Astrocyte (in vitro differentiated cells and primary cell): ENCODE data around the gene PDE3A. TPM values are rescaled to one million over a fixed set of nuclear protein-coding genes. Genes with fewer than 3 reads are reported as not detected.

ENCODE experiments used
- DNase-seq: peaks from one replicate; pipeline ENCODE4 v3.0.0-alpha.2; 2010; ENCODE audit warnings: low read depth
- FAIRE-seq: peaks from 2 replicates; lab custom pipeline; 2011; peaks lifted over from hg19 to GRCh38; lab: Jason Lieb, UNC
- H2AFZ ChIP-seq: 2 replicates; pipeline ENCODE4 v1.6.0; 2012; ENCODE audit warnings: low read depth, low read length, inconsistent platforms
- H3K27ac ChIP-seq: 2 replicates; pipeline ENCODE4 v1.5.1; 2011; ENCODE audit warnings: low read depth, low read length, inconsistent platforms
- H3K27me3 ChIP-seq: 2 replicates; pipeline ENCODE4 v1.6.0; 2011; ENCODE audit warnings: low read length, inconsistent platforms; ENCODE audit not compliant: insufficient read depth
- H3K36me3 ChIP-seq: 2 replicates; pipeline ENCODE4 v1.5.1; 2011; ENCODE audit warnings: low read length, inconsistent platforms; ENCODE audit not compliant: insufficient read depth
- H3K4me1 ChIP-seq: 2 replicates; pipeline ENCODE4 v1.5.1; 2011; ENCODE audit warnings: low read length, inconsistent platforms; ENCODE audit not compliant: insufficient read depth
- H3K4me2 ChIP-seq: 2 replicates; pipeline ENCODE4 v1.6.0; 2012; ENCODE audit warnings: low read length, inconsistent platforms
- H3K4me3 ChIP-seq: 2 replicates; pipeline ENCODE4 v1.5.1; 2011; ENCODE audit warnings: low read depth, mild to moderate bottlenecking, low read length, inconsistent platforms; ENCODE audit not compliant: insufficient read depth
- H3K79me2 ChIP-seq: 2 replicates; pipeline ENCODE4 v1.6.0; 2012; ENCODE audit warnings: mild to moderate bottlenecking, low read length, inconsistent platforms; ENCODE audit not compliant: insufficient read depth
- H3K9ac ChIP-seq: 2 replicates; pipeline ENCODE4 v1.6.0; 2012; ENCODE audit warnings: mild to moderate bottlenecking, low read length, inconsistent platforms
- H3K9me3 ChIP-seq: 2 replicates; pipeline ENCODE4 v1.5.1; 2012; ENCODE audit warnings: low read depth, mild to moderate bottlenecking, low read length, inconsistent platforms; ENCODE audit not compliant: insufficient read depth
- H4K20me1 ChIP-seq: 2 replicates; pipeline ENCODE4 v1.6.0; 2012; ENCODE audit warnings: low read length, inconsistent platforms; ENCODE audit not compliant: insufficient read depth
- H3K27ac Mint-ChIP-seq: one replicate; pipeline ENCODE4 v1.8.0; 2021; ENCODE audit warnings: mild to moderate bottlenecking, mixed read lengths; ENCODE audit not compliant: unreplicated experiment
- H3K27me3 Mint-ChIP-seq: one replicate; pipeline ENCODE4 v1.8.0; 2021; ENCODE audit warnings: low read depth, mixed read lengths; ENCODE audit not compliant: unreplicated experiment
- H3K36me3 Mint-ChIP-seq: one replicate; pipeline ENCODE4 v1.8.0; 2021; ENCODE audit warnings: low read depth, mixed read lengths; ENCODE audit not compliant: unreplicated experiment
- H3K4me1 Mint-ChIP-seq: one replicate; pipeline ENCODE4 v1.8.0; 2021; ENCODE audit warnings: low read depth, mixed read lengths; ENCODE audit not compliant: unreplicated experiment
- H3K4me3 Mint-ChIP-seq: one replicate; pipeline ENCODE4 v1.8.0; 2021; ENCODE audit warnings: mild to moderate bottlenecking, moderate library complexity, mixed read lengths; ENCODE audit not compliant: unreplicated experiment
- H3K9me3 Mint-ChIP-seq: one replicate; pipeline ENCODE4 v1.8.0; 2021; ENCODE audit warnings: mild to moderate bottlenecking, mixed read lengths; ENCODE audit not compliant: unreplicated experiment
- CTCF ChIP-seq: IDR thresholded peaks from 2 replicates; pipeline ENCODE4 v1.5.1; 2011; ENCODE audit warnings: low read depth, mild to moderate bottlenecking, inconsistent platforms, low read length, moderate library complexity; ENCODE audit not compliant: insufficient read depth
- EZH2 ChIP-seq: IDR thresholded peaks from 2 replicates; pipeline ENCODE4 v1.6.1; 2012; ENCODE audit warnings: mild to moderate bottlenecking, low read length, inconsistent platforms; ENCODE audit not compliant: insufficient read depth
- total RNA-seq: library from RNA; stranded (reverse); gene quantifications from 2 replicates; pipeline ENCODE4 v1.2.1, GENCODE V29; 2021

Gene PDE3A
- total RNA-seq, 1 donor from 2014 or later: 1.7 TPM

DNA sequence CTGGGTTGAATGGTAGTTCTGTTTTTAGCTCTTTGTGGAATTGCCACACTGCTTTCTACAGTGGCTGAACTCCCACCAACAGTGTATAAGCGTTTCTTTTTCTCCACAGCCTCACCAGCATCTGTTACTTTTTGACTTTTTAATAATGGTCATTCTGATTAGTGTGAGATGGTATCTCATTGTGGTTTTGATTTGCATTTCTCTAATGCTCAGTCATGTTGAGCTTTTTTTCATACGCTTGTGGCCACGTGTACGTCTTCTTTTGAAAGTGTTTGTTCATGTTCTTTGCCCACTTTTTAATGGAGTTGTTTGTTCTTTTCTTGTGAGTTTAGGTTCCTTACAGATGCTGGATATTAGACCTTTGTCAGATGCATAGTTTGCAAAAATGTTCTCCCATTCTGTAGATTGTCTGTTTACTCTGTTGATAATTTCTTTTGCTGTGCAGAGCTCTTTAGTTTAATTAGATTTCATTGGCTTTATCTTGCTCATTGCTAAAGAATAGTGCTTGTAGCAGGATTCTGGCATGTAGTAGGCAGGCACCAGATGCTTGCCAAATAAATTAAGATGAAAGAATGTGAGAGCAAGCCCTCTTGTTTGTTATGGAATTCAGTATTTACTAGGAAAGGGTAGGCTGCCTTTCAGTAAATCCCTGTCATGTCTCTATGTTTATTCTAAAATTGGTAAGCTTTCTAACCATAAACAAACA lies 86.8 kb downstream of the PDE3A start:
- no peak overlapping the region for H3K27ac ChIP-seq
- Mint-ChIP-seq H3K27me3 (no peaks in the 10 kb centered on the region), H3K36me3 (no peaks in the 10 kb centered on the region), H3K4me3 (no peak overlapping the region), H3K4me1 (peaks cover 14% of the 10 kb centered on the region), H3K9me3 (peaks cover 3% of the 10 kb centered on the region), H3K27ac (no peak overlapping the region)
- H3K9ac ChIP-seq: no peak overlapping the region
- H2AFZ ChIP-seq: no peak overlapping the region
- DNase-seq: peak; percentile 76
- peaks cover 15% of the 10 kb centered on the region for H3K4me1 ChIP-seq
- H3K9me3 ChIP-seq: no peaks in the 10 kb centered on the region
- no peak for TF ChIP-seq EZH2
- no peak for TF ChIP-seq CTCF
- H3K36me3 ChIP-seq: no peaks in the 10 kb centered on the region
- no peaks in the 10 kb centered on the region for H3K27me3 ChIP-seq
- no peak overlapping the region for H3K4me3 ChIP-seq
- no peaks in the 10 kb centered on the region for H4K20me1 ChIP-seq
- H3K79me2 ChIP-seq: no peaks in the 10 kb centered on the region
- FAIRE-seq: no peak
- H3K4me2 ChIP-seq: no peak overlapping the region

DNA sequence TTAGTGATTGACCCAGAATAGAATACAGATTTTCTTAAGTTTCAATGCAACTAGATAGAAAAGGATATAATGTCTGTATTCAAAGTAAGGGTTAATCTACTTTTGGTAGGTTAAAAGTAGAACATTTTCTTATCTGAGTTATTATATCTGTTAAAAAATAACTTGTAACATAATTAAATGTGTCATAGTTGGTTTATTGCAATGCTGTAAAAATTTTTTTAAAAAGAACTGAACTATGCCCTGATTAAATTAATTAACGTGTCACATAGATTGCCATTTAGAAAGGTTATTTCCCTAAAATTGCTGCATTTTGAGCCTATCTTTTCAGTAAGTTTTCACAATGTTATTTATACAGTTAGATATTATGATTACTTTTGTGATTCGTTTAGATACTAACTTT lies 89.2 kb downstream of the PDE3A start:
- Histone ChIP-seq H4K20me1 (no peaks in the 10 kb centered on the region), H3K36me3 (no peaks in the 10 kb centered on the region), H3K4me3 (no peak overlapping the region), H3K27me3 (no peaks in the 10 kb centered on the region), H3K4me1 (no peaks in the 10 kb centered on the region), H3K79me2 (no peaks in the 10 kb centered on the region), H3K9ac (no peak overlapping the region), H3K4me2 (no peak overlapping the region), H2AFZ (no peak overlapping the region), H3K9me3 (no peaks in the 10 kb centered on the region), H3K27ac (no peak overlapping the region)
- H3K9me3 Mint-ChIP-seq: peaks cover 3% of the 10 kb centered on the region
- no peak overlapping the region for H3K4me3 Mint-ChIP-seq
- TF ChIP-seq CTCF: no peak
- no peak for TF ChIP-seq EZH2
- DNase-seq: no peak
- H3K4me1 Mint-ChIP-seq: peaks cover 2% of the 10 kb centered on the region
- H3K36me3 Mint-ChIP-seq: no peaks in the 10 kb centered on the region
- no peak for FAIRE-seq
- H3K27me3 Mint-ChIP-seq: no peaks in the 10 kb centered on the region
- no peak overlapping the region for H3K27ac Mint-ChIP-seq

DNA sequence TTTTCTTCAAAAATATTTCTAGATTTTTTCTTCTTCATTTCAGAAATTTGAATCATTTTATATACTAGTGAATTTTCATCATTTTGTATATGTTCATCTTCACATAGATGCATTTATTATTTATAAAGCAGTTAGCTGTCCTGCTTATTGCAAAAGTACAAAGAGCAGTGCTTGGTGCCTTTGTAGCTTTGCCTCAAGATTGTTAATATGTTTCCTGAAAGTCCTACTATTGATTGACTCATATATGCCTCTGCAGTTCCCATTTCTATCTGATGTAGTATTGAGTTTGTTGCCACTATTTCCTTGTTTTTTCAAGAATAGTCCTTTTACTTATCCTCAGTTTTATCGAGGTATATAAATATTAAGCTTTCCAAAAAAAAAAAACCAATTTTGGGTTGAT lies 89.7 kb downstream of the PDE3A start:
- no peaks in the 10 kb centered on the region for H3K9me3 ChIP-seq
- FAIRE-seq: no peak
- H2AFZ ChIP-seq: no peak overlapping the region
- H3K79me2 ChIP-seq: no peaks in the 10 kb centered on the region
- H3K9me3 Mint-ChIP-seq: peaks cover 3% of the 10 kb centered on the region
- H3K27ac Mint-ChIP-seq: no peak overlapping the region
- H3K4me3 ChIP-seq: no peak overlapping the region
- no peaks in the 10 kb centered on the region for H3K27me3 ChIP-seq
- no peaks in the 10 kb centered on the region for H3K36me3 ChIP-seq
- no peaks in the 10 kb centered on the region for H4K20me1 ChIP-seq
- TF ChIP-seq CTCF (no peak), EZH2 (no peak)
- peaks cover 2% of the 10 kb centered on the region for H3K4me1 Mint-ChIP-seq
- no peak overlapping the region for H3K9ac ChIP-seq
- H3K27me3 Mint-ChIP-seq: no peaks in the 10 kb centered on the region
- H3K4me2 ChIP-seq: no peak overlapping the region
- H3K36me3 Mint-ChIP-seq: no peaks in the 10 kb centered on the region
- no peak overlapping the region for H3K27ac ChIP-seq
- DNase-seq: no peak
- H3K4me3 Mint-ChIP-seq: no peak overlapping the region
- no peaks in the 10 kb centered on the region for H3K4me1 ChIP-seq
